ENCODE results near the gene COL12A1. TPM values are rescaled to one million over a fixed set of nuclear protein-coding genes. Genes with fewer than 3 reads are reported as not detected.
A peak's percentile ranks its signal among the peaks of the same experiment; 100 is the strongest.

COL12A1 gene
- total and polyA plus RNA-seq, 9 donors, result 134 to 277 (median 168) TPM

DNA sequence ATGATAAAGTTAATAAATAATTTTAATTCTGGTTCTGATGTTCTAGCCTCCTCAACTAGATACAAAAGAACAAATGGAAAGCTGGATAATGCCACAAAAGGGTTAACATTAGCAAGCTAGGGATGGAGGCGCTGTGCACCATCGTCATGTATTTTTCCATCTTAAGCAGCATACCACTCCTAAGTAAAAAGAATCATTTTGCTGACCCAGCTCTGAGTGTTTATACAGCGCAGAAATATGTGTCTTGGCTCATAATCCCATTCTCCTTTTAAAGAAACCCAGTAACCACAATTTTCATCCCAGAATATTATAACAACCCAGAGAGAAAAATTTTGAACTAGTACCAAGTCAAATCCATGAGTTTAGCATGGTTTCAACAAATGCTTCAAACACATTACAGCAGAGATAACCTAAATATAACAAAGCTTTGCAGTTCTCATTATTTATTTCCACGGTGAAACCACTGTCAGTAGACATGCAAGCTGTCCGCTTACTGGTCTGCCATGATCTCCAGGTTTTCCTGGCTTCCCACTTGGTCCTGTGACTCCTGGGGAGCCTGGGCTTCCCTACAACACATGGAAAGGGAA is 111.1 kb downstream of the COL12A1 start:
- Histone ChIP-seq H3K4me3 (no peak overlapping the region), H3K9me3 (no peaks in the 10 kb centered on the region), H3K27ac (peak overlapping the region; percentile 2 to 36), H3K36me3 (no peaks in the 10 kb centered on the region), H3K27me3 (no peaks in the 10 kb centered on the region), H3K4me1 (ENCODE audit: insufficient read depth) (peaks cover 6% of the 10 kb centered on the region)
- peak in 1 of 5 donors; percentile 45 for DNase-seq
- TF ChIP-seq, protein P1, sequence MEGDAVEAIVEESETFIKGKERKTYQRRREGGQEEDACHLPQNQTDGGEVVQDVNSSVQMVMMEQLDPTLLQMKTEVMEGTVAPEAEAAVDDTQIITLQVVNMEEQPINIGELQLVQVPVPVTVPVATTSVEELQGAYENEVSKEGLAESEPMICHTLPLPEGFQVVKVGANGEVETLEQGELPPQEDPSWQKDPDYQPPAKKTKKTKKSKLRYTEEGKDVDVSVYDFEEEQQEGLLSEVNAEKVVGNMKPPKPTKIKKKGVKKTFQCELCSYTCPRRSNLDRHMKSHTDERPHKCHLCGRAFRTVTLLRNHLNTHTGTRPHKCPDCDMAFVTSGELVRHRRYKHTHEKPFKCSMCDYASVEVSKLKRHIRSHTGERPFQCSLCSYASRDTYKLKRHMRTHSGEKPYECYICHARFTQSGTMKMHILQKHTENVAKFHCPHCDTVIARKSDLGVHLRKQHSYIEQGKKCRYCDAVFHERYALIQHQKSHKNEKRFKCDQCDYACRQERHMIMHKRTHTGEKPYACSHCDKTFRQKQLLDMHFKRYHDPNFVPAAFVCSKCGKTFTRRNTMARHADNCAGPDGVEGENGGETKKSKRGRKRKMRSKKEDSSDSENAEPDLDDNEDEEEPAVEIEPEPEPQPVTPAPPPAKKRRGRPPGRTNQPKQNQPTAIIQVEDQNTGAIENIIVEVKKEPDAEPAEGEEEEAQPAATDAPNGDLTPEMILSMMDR (IDR thresholded peaks at IDR 0.05), result no peak
- TF ChIP-seq EP300 (IDR thresholded peaks at IDR 0.05) (peak; percentile 24), POLR2A (IDR thresholded peaks at IDR 0.05) (no peak)
- WGBS, 3 donors, result 4 to 10% (median 5%) methylated on average over 5 of the region's 5 CpGs
- intact Hi-C loops (cut with DNase I), result loop anchor here in 2 of 4 donors (10.0 kb wide), 1 partner anchor 110 kb away; the partner anchor contains the start of gene COL12A1 (in 2 of the 2)

DNA sequence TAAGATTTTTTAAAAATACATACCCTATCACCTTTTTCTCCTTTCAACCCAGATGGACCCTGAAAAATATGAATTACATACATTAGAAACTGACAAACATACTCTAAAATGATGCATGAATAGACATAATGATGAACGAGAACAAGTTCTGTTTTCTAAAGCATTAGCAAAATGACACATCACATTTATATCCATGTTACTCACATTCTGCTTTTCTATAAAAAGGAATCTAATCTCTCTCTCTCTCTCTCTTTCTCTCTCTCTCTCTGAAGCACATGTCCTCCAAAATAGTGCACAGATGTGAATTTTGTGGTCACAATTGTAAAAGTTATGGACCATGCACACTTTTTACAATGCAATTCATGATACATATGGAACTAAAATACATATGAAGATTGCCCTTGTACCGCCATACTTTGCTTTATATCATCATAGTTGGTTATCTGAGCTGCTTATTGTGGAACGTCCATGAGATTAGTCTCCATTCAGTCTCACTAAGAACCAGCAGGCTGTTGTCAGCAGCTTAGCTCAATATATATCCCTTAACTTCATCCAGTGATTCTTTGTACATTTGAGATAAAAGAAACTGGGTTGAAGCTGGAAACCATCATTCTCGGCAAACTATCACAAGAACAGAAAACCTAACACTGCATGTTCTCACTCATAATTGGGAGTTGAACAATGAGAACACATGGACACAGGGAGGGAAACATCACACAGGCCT is 114.2 kb downstream of the COL12A1 start:
- Histone ChIP-seq H3K27ac (no peak overlapping the region), H3K27me3 (no peaks in the 10 kb centered on the region), H3K36me3 (no peaks in the 10 kb centered on the region), H3K9me3 (no peaks in the 10 kb centered on the region), H3K4me1 (ENCODE audit: insufficient read depth) (peaks cover 1% of the 10 kb centered on the region), H3K4me3 (no peak overlapping the region)
- TF ChIP-seq POLR2A (IDR thresholded peaks at IDR 0.05), result no peak
- no peak for TF ChIP-seq EP300 (IDR thresholded peaks at IDR 0.05)
- TF ChIP-seq, protein P1 (IDR thresholded peaks at IDR 0.05), result no peak
- intact Hi-C loops (cut with DNase I), result loop anchor here in 2 of 4 donors (10.0 kb wide), 1 partner anchor 113 kb away; the partner anchor contains the start of gene COL12A1 (in 2 of the 2)
- 70 to 75% (median 73%) methylated on average over 4 of the region's 4 CpGs for WGBS, 3 donors
- DNase-seq, result no peak

DNA sequence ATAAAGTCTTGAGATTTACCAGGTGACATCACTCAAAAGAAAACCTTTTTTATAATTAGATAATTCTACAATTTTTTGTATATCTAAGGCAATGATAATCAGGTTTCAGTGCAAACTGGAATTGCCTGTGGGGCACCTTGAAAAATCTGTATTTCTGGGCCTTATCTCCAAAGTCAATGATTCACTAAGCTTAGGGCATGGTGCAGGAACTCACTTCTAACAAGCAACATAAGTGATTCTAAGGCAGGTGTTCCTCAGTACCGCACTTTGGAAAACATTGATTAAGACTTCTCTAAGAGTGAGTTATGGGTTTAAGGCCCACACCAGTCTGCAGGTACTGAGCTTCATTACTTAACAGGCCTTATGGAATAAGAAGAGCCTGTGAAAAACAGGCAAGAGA is 115.3 kb downstream of the COL12A1 start:
- no peaks in the 10 kb centered on the region for H3K36me3 ChIP-seq
- intact Hi-C loops (cut with DNase I), result loop anchor here in 2 of 4 donors (10.0 kb wide), 1 partner anchor 114 kb away; the partner anchor contains the start of gene COL12A1 (in 2 of the 2)
- 74 to 86% (median 75%) methylated on average over 1 of the region's 1 CpG for WGBS, 3 donors
- no peak overlapping the region for H3K27ac ChIP-seq
- no peak for DNase-seq
- no peaks in the 10 kb centered on the region for H3K27me3 ChIP-seq
- no peak overlapping the region for H3K4me3 ChIP-seq
- H3K4me1 ChIP-seq (ENCODE audit: insufficient read depth), result peaks cover 1% of the 10 kb centered on the region
- H3K9me3 ChIP-seq, result no peaks in the 10 kb centered on the region
- TF ChIP-seq POLR2A (IDR thresholded peaks at IDR 0.05) (no peak), EP300 (IDR thresholded peaks at IDR 0.05) (no peak)
- TF ChIP-seq, protein P1 (IDR thresholded peaks at IDR 0.05), result no peak

DNA sequence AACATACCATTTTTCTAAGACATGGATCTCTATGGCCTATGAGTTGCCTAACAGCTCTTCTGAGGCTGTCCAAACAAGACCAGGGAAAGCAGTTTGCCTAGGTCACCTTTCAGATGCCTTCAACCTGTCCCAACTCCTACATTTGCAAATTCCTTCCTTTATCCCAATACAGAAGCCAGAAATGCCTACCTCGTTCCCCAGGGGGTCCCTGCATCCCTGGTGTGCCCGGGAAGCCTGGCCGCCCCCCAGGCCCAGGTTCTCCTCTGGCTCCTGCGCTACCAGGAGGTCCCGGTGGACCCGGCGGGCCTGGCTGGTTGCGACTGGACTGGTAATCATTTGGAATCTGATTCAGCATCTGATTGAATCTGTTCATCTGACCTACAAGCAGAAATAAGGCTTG is 115.9 kb downstream of the COL12A1 start:
- no peak overlapping the region for H3K4me3 ChIP-seq
- DNase-seq, result no peak
- H3K27me3 ChIP-seq, result no peaks in the 10 kb centered on the region
- no peaks in the 10 kb centered on the region for H3K36me3 ChIP-seq
- TF ChIP-seq POLR2A (IDR thresholded peaks at IDR 0.05), result no peak
- no peak for TF ChIP-seq EP300 (IDR thresholded peaks at IDR 0.05)
- TF ChIP-seq, protein P1 (IDR thresholded peaks at IDR 0.05), result no peak
- peaks cover 1% of the 10 kb centered on the region for H3K4me1 ChIP-seq (ENCODE audit: insufficient read depth)
- H3K9me3 ChIP-seq, result no peaks in the 10 kb centered on the region
- H3K27ac ChIP-seq, result no peak overlapping the region
- 91 to 94% (median 93%) methylated on average over 8 of the region's 8 CpGs for WGBS, 3 donors
- intact Hi-C loops (cut with DNase I), result loop anchor here in 2 of 4 donors (10.0 kb wide), 1 partner anchor 115 kb away; the partner anchor contains the start of gene COL12A1 (in 2 of the 2)
